Measurements from ENCODE around the gene SMYD1. TPM values are rescaled to one million over a fixed set of nuclear protein-coding genes. Genes with fewer than 3 reads are reported as not detected.

The SMYD1 gene
- total RNA-seq, 1 experiment from 2014 or later, result not detected

- Histone ChIP-seq H3K36me3 (ENCODE audit: control insufficient read depth, insufficient read depth, low read length) (no peaks in the 10 kb centered on the region), H3K27me3 (ENCODE audit: control insufficient read depth, insufficient read depth, low read length) (no peaks in the 10 kb centered on the region), H3K9me3 (ENCODE audit: control insufficient read depth, insufficient read depth, low read depth, low read length) (no peaks in the 10 kb centered on the region), H3K27ac (ENCODE audit: low read length) (no peak overlapping the region), H3K4me3 (ENCODE audit: low read depth in 2 of 2, low read length in 2 of 2) (no peak overlapping the region), H3K4me1 (ENCODE audit: control insufficient read depth, insufficient read depth, low read length) (no peaks in the 10 kb centered on the region)
- in situ Hi-C loops (cut with HindIII; ENCODE audit: low pct_unique_long_range_greater_than_20kb, low sequenced_read_pairs), result no loop called here
- peak; percentile 85 for TF ChIP-seq CTCF (IDR thresholded peaks at IDR 0.05)
- TF ChIP-seq POLR2AphosphoS5 (IDR thresholded peaks at IDR 0.05; ENCODE audit: low read depth, low read length), result no peak
- DNase-seq (ENCODE audit: low read depth, low spot score) (peak; percentile 48), ATAC-seq (peak; percentile 87)
- POLR2A ChIA-PET, result interaction anchor here (0.6 to 0.9 kb wide), 2 partner anchors 100 to 233 kb away, joined by 4 to 9 read pairs; no protein-coding TSS in a partner anchor
- CTCF ChIA-PET, result interaction anchor here (0.6 to 2.9 kb wide), 2 partner anchors 100 to 663 kb away, joined by 3 to 43 read pairs; no protein-coding TSS in a partner anchor
- intact Hi-C loops (cut with micrococcal nuclease; ENCODE audit: unreplicated experiment), result loop anchor here (1.0 kb wide), 1 partner anchor 100 kb away; no protein-coding TSS in a partner anchor
- no TSS peak for BruUV-seq (replicated peaks)
These were observed 92.4 kb downstream of the SMYD1 start for GRCh38 chr2:88159955-88160415.

GRCh38 chr2:88160517-88160916, 92.9 kb downstream of the SMYD1 start:
- H3K4me3 ChIP-seq (ENCODE audit: low read depth in 2 of 2, low read length in 2 of 2), result no peak overlapping the region
- H3K4me1 ChIP-seq (ENCODE audit: control insufficient read depth, insufficient read depth, low read length), result no peaks in the 10 kb centered on the region
- H3K36me3 ChIP-seq (ENCODE audit: control insufficient read depth, insufficient read depth, low read length), result no peaks in the 10 kb centered on the region
- no peak for DNase-seq (ENCODE audit: low read depth, low spot score)
- ChIA-PET CTCF (interaction anchor here (0.6 to 2.9 kb wide), 2 partner anchors 100 to 663 kb away, joined by 3 to 43 read pairs; no protein-coding TSS in a partner anchor), POLR2A (interaction anchor here (0.6 to 0.7 kb wide), 2 partner anchors 100 to 233 kb away, joined by 3 to 4 read pairs; no protein-coding TSS in a partner anchor)
- H3K27ac ChIP-seq (ENCODE audit: low read length), result no peak overlapping the region
- no TSS peak for BruUV-seq (replicated peaks)
- intact Hi-C loops (cut with micrococcal nuclease; ENCODE audit: unreplicated experiment) (loop anchor here (1.0 kb wide), 1 partner anchor 100 kb away; no protein-coding TSS in a partner anchor), in situ Hi-C loops (cut with HindIII; ENCODE audit: low pct_unique_long_range_greater_than_20kb, low sequenced_read_pairs) (no loop called here)
- H3K9me3 ChIP-seq (ENCODE audit: control insufficient read depth, insufficient read depth, low read depth, low read length), result no peaks in the 10 kb centered on the region
- no peak for ATAC-seq
- H3K27me3 ChIP-seq (ENCODE audit: control insufficient read depth, insufficient read depth, low read length), result no peaks in the 10 kb centered on the region
- no peak for TF ChIP-seq TCF7L2 (IDR thresholded peaks at IDR 0.05; ENCODE audit: low read depth, low read length)
- TF ChIP-seq POLR2AphosphoS5 (IDR thresholded peaks at IDR 0.05; ENCODE audit: low read depth, low read length), result no peak
- TF ChIP-seq CTCF (IDR thresholded peaks at IDR 0.05), result no peak

GRCh38 chr2:88161446-88162244, 94.0 kb downstream of the SMYD1 start:
- intact Hi-C loops (cut with micrococcal nuclease; ENCODE audit: unreplicated experiment) (no loop called here), in situ Hi-C loops (cut with HindIII; ENCODE audit: low pct_unique_long_range_greater_than_20kb, low sequenced_read_pairs) (no loop called here)
- H3K36me3 ChIP-seq (ENCODE audit: control insufficient read depth, insufficient read depth, low read length), result no peaks in the 10 kb centered on the region
- ChIA-PET POLR2A (no interaction called here), CTCF (interaction anchor here (2.9 kb wide), 1 partner anchor 101 kb away, joined by 43 read pairs; no protein-coding TSS in a partner anchor)
- no peak for ATAC-seq
- no peaks in the 10 kb centered on the region for H3K9me3 ChIP-seq (ENCODE audit: control insufficient read depth, insufficient read depth, low read depth, low read length)
- BruUV-seq (replicated peaks), result no TSS peak
- H3K4me3 ChIP-seq (ENCODE audit: low read depth in 2 of 2, low read length in 2 of 2), result no peak overlapping the region
- no peaks in the 10 kb centered on the region for H3K4me1 ChIP-seq (ENCODE audit: control insufficient read depth, insufficient read depth, low read length)
- H3K27ac ChIP-seq (ENCODE audit: low read length), result no peak overlapping the region
- no peak for DNase-seq (ENCODE audit: low read depth, low spot score)
- no peaks in the 10 kb centered on the region for H3K27me3 ChIP-seq (ENCODE audit: control insufficient read depth, insufficient read depth, low read length)
- TF ChIP-seq REST (IDR thresholded peaks at IDR 0.05; ENCODE audit: insufficient read depth in 1 of 2, low read depth in 2 of 2, low read length in 1 of 2) (no peak), CTCF (IDR thresholded peaks at IDR 0.05) (no peak), POLR2AphosphoS5 (IDR thresholded peaks at IDR 0.05; ENCODE audit: low read depth, low read length) (no peak), TCF7L2 (IDR thresholded peaks at IDR 0.05; ENCODE audit: low read depth, low read length) (no peak), SIN3A (IDR thresholded peaks at IDR 0.05; ENCODE audit: borderline replicate concordance, insufficient read depth, low read depth, low read length) (no peak)

All from Panc1 (cell line).